A549 (cell line): ENCODE results near the gene PDPR.
"Not testable (repeated sequence)": the region's sequence is repeated elsewhere in the genome, so short reads cannot be mapped to it uniquely, and the experiment has no call there.

Experiments used
- BHLHE40 ChIP-seq: IDR thresholded peaks from 2 replicates; pipeline ENCODE4 v1.6.1; 2012; ENCODE audit warnings: low read depth, low read length, inconsistent platforms
- CEBPB ChIP-seq, 2 experiments: fragments of >200 bp in 1 of 2; sonication (Bioruptor Twin) in 1 of 2; formaldehyde crosslinking in 1 of 2; IDR thresholded peaks; 2 replicates each; pipeline ENCODE4 v1.6.1; 2012 to 2016
- CTCF ChIP-seq: fragments of >200 bp; sonication (Bioruptor Twin); formaldehyde crosslinking; IDR thresholded peaks from 3 replicates; pipeline ENCODE4 v1.5.1; 2016
- HDAC2 ChIP-seq: fragments of 200-600 bp; sonication (generic); IDR thresholded peaks from 2 replicates; pipeline ENCODE4 v1.6.1; 2016
- MAFK ChIP-seq: fragments of 450-650 bp; IDR thresholded peaks from 2 replicates; pipeline ENCODE4 v1.6.1; 2014; ENCODE audit not compliant: partially characterized antibody
- MYC ChIP-seq: IDR thresholded peaks from 2 replicates; pipeline ENCODE4 v1.6.1; 2012; ENCODE audit warnings: mild to moderate bottlenecking, inconsistent platforms, low read length, improper control_type of control experiment, borderline replicate concordance
- NPAS2 ChIP-seq: fragments of 250-450 bp; sonication (Bioruptor Pico); IDR thresholded peaks from 2 replicates; pipeline ENCODE4 v1.8.0; 2022; ENCODE audit warnings: mild to moderate bottlenecking, moderate library complexity, borderline replicate concordance
- POLR2A ChIP-seq: IDR thresholded peaks from 2 replicates; pipeline ENCODE4 v1.6.1; 2012; ENCODE audit warnings: mild to moderate bottlenecking, low read length
- RAD21 ChIP-seq, 2 experiments: fragments of >200 bp in 1 of 2; sonication (Bioruptor Twin) in 1 of 2; formaldehyde crosslinking in 1 of 2; IDR thresholded peaks in 1 of 2; conservative IDR thresholded peaks in 1 of 2; 2 replicates in 1 of 2; 3 replicates in 1 of 2; pipeline ENCODE4 v1.6.1; 2012 to 2018; ENCODE audit warnings: inconsistent platforms in 1 of 2
- REST ChIP-seq: fragments of 200-600 bp; sonication (generic); IDR thresholded peaks from 2 replicates; pipeline ENCODE4 v1.6.1; 2016; ENCODE audit warnings: antibody characterized with exemption, mild to moderate bottlenecking, moderate library complexity
- RFX5 ChIP-seq: fragments of 450-650 bp; IDR thresholded peaks from 2 replicates; pipeline ENCODE4 v1.7.1; 2014; ENCODE audit warnings: antibody characterized with exemption, mild to moderate bottlenecking, moderate library complexity
- TF ChIP-seq, protein P1 (sequence below): fragments of 450-650 bp; IDR thresholded peaks from 2 replicates; pipeline ENCODE4 v1.6.1; 2014; ENCODE audit warnings: antibody characterized with exemption

DNA sequence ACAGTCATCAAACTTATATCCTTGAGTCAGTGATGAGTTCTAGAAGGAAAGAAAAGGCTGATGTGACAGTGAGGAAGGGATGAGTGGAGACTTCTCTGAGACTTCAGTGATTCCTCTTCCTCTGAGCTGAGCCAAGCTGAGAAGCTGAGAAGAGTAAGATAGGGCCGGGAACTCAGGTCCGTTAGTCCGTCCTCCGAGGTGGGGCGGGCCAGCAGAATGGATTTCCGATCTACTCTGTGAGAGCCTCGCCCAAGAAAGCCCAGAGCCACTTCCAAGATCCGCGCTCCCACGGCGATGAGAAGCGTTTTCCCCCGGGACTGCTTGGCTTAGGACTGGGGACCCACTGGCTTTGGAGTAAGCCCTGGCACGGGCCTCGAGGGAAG lies 542 bp upstream of the PDPR start:
- not testable (repeated sequence) for TF ChIP-seq RAD21 (conservative IDR thresholded peaks at IDR 0.05 in 1 of 2, IDR thresholded peaks at IDR 0.05 in 1 of 2); CTCF; REST; MAFK; MYC; BHLHE40; POLR2A; NPAS2 (CRISPR knock-in tag); CEBPB (IDR thresholded peaks at IDR 0.05); RFX5; HDAC2
- TF ChIP-seq, protein P1, sequence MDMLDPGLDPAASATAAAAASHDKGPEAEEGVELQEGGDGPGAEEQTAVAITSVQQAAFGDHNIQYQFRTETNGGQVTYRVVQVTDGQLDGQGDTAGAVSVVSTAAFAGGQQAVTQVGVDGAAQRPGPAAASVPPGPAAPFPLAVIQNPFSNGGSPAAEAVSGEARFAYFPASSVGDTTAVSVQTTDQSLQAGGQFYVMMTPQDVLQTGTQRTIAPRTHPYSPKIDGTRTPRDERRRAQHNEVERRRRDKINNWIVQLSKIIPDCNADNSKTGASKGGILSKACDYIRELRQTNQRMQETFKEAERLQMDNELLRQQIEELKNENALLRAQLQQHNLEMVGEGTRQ, result not testable (repeated sequence)
